ENCODE measurements around the gene GPR27. TPM values are rescaled to one million over a fixed set of nuclear protein-coding genes. Genes with fewer than 3 reads are reported as not detected.

GPR27 gene
- total RNA-seq, 2 donors from 2014 or later, result 4.5 TPM; not detected in 1

GRCh38 chr3:71752831-71753700, 589 bp upstream of the GPR27 start:
- ATAC-seq (peak in 1 of 2 donors; percentile 19), DNase-seq (ENCODE audit: low spot score) (no peak)
- Mint-ChIP-seq H3K27me3 (peaks cover 41 to 48% of the 10 kb centered on the region in 2 donors), H3K27ac (no peak overlapping the region), H3K4me3 (peak overlapping the region; percentile 79), H3K9me3 (no peaks in the 10 kb centered on the region), H3K36me3 (no peaks in the 10 kb centered on the region), H3K4me1 (ENCODE audit: low read depth in 2 of 2) (peaks cover 4 to 12% of the 10 kb centered on the region in 2 donors)

GRCh38 chr3:71754610-71755253, 1.1 kb downstream of the GPR27 start:
- Mint-ChIP-seq H3K27ac (peak overlapping the region in 1 of 2 donors; percentile 45), H3K36me3 (no peaks in the 10 kb centered on the region), H3K9me3 (no peaks in the 10 kb centered on the region), H3K27me3 (peaks cover 45 to 48% of the 10 kb centered on the region in 2 donors), H3K4me3 (peak overlapping the region; percentile 76), H3K4me1 (ENCODE audit: low read depth in 2 of 2) (peaks cover 4 to 12% of the 10 kb centered on the region in 2 donors)
- DNase-seq (ENCODE audit: low spot score), result no peak
- ATAC-seq, result peak in 1 of 2 donors; percentile 23

GRCh38 chr3:71758091-71758490, 4.4 kb downstream of the GPR27 start:
- ATAC-seq (no peak), DNase-seq (ENCODE audit: low spot score) (no peak)
- Mint-ChIP-seq H3K27me3 (peaks cover 27 to 38% of the 10 kb centered on the region in 2 donors), H3K36me3 (no peaks in the 10 kb centered on the region), H3K9me3 (no peaks in the 10 kb centered on the region), H3K4me1 (ENCODE audit: low read depth in 2 of 2) (peaks cover 4 to 5% of the 10 kb centered on the region in 2 donors), H3K27ac (no peak overlapping the region), H3K4me3 (no peak overlapping the region)

GRCh38 chr3:71759401-71759800, 5.7 kb downstream of the GPR27 start:
- peaks cover 27 to 41% of the 10 kb centered on the region in 2 donors for H3K27me3 Mint-ChIP-seq
- no peak overlapping the region for H3K27ac Mint-ChIP-seq
- DNase-seq (ENCODE audit: low spot score), result no peak
- no peak overlapping the region for H3K4me3 Mint-ChIP-seq
- peak in 1 of 2 donors; percentile 55 for ATAC-seq
- peaks cover 4 to 5% of the 10 kb centered on the region in 2 donors for H3K4me1 Mint-ChIP-seq (ENCODE audit: low read depth in 2 of 2)
- no peaks in the 10 kb centered on the region for H3K36me3 Mint-ChIP-seq
- no peaks in the 10 kb centered on the region for H3K9me3 Mint-ChIP-seq

- Mint-ChIP-seq H3K36me3 (no peaks in the 10 kb centered on the region), H3K9me3 (no peaks in the 10 kb centered on the region), H3K4me3 (no peak overlapping the region), H3K4me1 (ENCODE audit: low read depth in 2 of 2) (peaks cover 2 to 3% of the 10 kb centered on the region in 2 donors), H3K27ac (no peak overlapping the region), H3K27me3 (peaks cover 24 to 39% of the 10 kb centered on the region in 2 donors)
- no peak for DNase-seq (ENCODE audit: low spot score)
- ATAC-seq, result no peak
These were observed 6.5 kb downstream of the GPR27 start for GRCh38 chr3:71760140-71760539.

GRCh38 chr3:71763426-71763825, 9.8 kb downstream of the GPR27 start:
- Mint-ChIP-seq H3K27me3 (peaks cover 12 to 26% of the 10 kb centered on the region in 2 donors), H3K27ac (no peak overlapping the region), H3K9me3 (no peaks in the 10 kb centered on the region), H3K4me1 (ENCODE audit: low read depth in 2 of 2) (no peaks in the 10 kb centered on the region), H3K36me3 (no peaks in the 10 kb centered on the region), H3K4me3 (no peak overlapping the region)
- no peak for DNase-seq (ENCODE audit: low spot score)
- no peak for ATAC-seq

- no peak for DNase-seq (ENCODE audit: low spot score)
- Mint-ChIP-seq H3K9me3 (no peaks in the 10 kb centered on the region), H3K4me1 (ENCODE audit: low read depth in 2 of 2) (peaks cover 0 to 5% of the 10 kb centered on the region in 2 donors), H3K27me3 (peaks cover 0 to 10% of the 10 kb centered on the region in 2 donors), H3K36me3 (no peaks in the 10 kb centered on the region), H3K27ac (no peak overlapping the region), H3K4me3 (peak overlapping the region; percentile 9)
- ATAC-seq, result no peak
These were observed 17.5 kb downstream of the GPR27 start for GRCh38 chr3:71771126-71771525.

GRCh38 chr3:71771884-71772283, 18.2 kb downstream of the GPR27 start:
- H3K27ac Mint-ChIP-seq, result no peak overlapping the region
- ATAC-seq (no peak), DNase-seq (ENCODE audit: low spot score) (no peak)
- no peak overlapping the region for H3K4me3 Mint-ChIP-seq
- H3K27me3 Mint-ChIP-seq, result peaks cover 0 to 13% of the 10 kb centered on the region in 2 donors
- no peaks in the 10 kb centered on the region for H3K9me3 Mint-ChIP-seq
- H3K36me3 Mint-ChIP-seq, result no peaks in the 10 kb centered on the region
- peaks cover 0 to 5% of the 10 kb centered on the region in 2 donors for H3K4me1 Mint-ChIP-seq (ENCODE audit: low read depth in 2 of 2)

GRCh38 chr3:71776538-71776937, 22.9 kb downstream of the GPR27 start:
- Mint-ChIP-seq H3K27ac (peak overlapping the region in 1 of 2 donors; percentile 64), H3K9me3 (no peaks in the 10 kb centered on the region), H3K36me3 (no peaks in the 10 kb centered on the region), H3K4me1 (ENCODE audit: low read depth in 2 of 2) (peaks cover 7 to 22% of the 10 kb centered on the region in 2 donors), H3K4me3 (peak overlapping the region; percentile 49), H3K27me3 (peaks cover 10% of the 10 kb centered on the region in 2 donors)
- ATAC-seq (peak in 1 of 2 donors; percentile 65), DNase-seq (ENCODE audit: low spot score) (no peak)

- DNase-seq (ENCODE audit: low spot score) (no peak), ATAC-seq (peak in 1 of 2 donors; percentile 65)
- no peaks in the 10 kb centered on the region for H3K36me3 Mint-ChIP-seq
- no peaks in the 10 kb centered on the region for H3K9me3 Mint-ChIP-seq
- peak overlapping the region in 1 of 2 donors; percentile 83 for H3K27ac Mint-ChIP-seq
- peaks cover 7 to 22% of the 10 kb centered on the region in 2 donors for H3K4me1 Mint-ChIP-seq (ENCODE audit: low read depth in 2 of 2)
- peaks cover 10 to 17% of the 10 kb centered on the region in 2 donors for H3K27me3 Mint-ChIP-seq
- peak overlapping the region; percentile 58 for H3K4me3 Mint-ChIP-seq
These were observed 24.7 kb downstream of the GPR27 start for GRCh38 chr3:71778353-71778752.

GRCh38 chr3:71779674-71780377, 26.2 kb downstream of the GPR27 start:
- Mint-ChIP-seq H3K27me3 (peaks cover 15 to 29% of the 10 kb centered on the region in 2 donors), H3K4me1 (ENCODE audit: low read depth in 2 of 2) (peaks cover 10 to 27% of the 10 kb centered on the region in 2 donors), H3K27ac (peak overlapping the region; percentile 64 to 83), H3K36me3 (peaks cover 5% of the 10 kb centered on the region), H3K4me3 (peak overlapping the region; percentile 58), H3K9me3 (no peaks in the 10 kb centered on the region)
- no peak for DNase-seq (ENCODE audit: low spot score)
- peak; percentile 68 to 72 for ATAC-seq

GRCh38 chr3:71780430-71780829, 26.8 kb downstream of the GPR27 start:
- H3K4me1 Mint-ChIP-seq (ENCODE audit: low read depth in 2 of 2), result peaks cover 10 to 27% of the 10 kb centered on the region in 2 donors
- peak overlapping the region in 1 of 2 donors; percentile 83 for H3K27ac Mint-ChIP-seq
- H3K4me3 Mint-ChIP-seq, result peak overlapping the region; percentile 58
- H3K9me3 Mint-ChIP-seq, result no peaks in the 10 kb centered on the region
- DNase-seq (ENCODE audit: low spot score), result no peak
- peaks cover 5% of the 10 kb centered on the region for H3K36me3 Mint-ChIP-seq
- ATAC-seq, result no peak
- peaks cover 17 to 30% of the 10 kb centered on the region in 2 donors for H3K27me3 Mint-ChIP-seq

GRCh38 chr3:71783152-71783551, 29.5 kb downstream of the GPR27 start:
- Mint-ChIP-seq H3K4me3 (peak overlapping the region; percentile 44), H3K36me3 (peaks cover 5% of the 10 kb centered on the region), H3K9me3 (no peaks in the 10 kb centered on the region), H3K27me3 (peaks cover 30 to 54% of the 10 kb centered on the region in 2 donors), H3K4me1 (ENCODE audit: low read depth in 2 of 2) (peaks cover 15 to 27% of the 10 kb centered on the region in 2 donors), H3K27ac (peak overlapping the region in 1 of 2 donors; percentile 21)
- DNase-seq (ENCODE audit: low spot score) (no peak), ATAC-seq (no peak)
